Mesenchymal stem cell (in vitro differentiated cells and primary cell): Measurements from ENCODE around the gene DHX16.

Experiments
- DNase-seq: peaks from one replicate; pipeline ENCODE4 v3.0.0-alpha.2; 2013
- H2AFZ ChIP-seq: one replicate; pipeline ENCODE4 v1.6.1; 2013; ENCODE audit warnings: low read depth, mild to moderate bottlenecking, control low read depth, inconsistent platforms, low read length, moderate library complexity
- H2AK5ac ChIP-seq: 2 replicates; pipeline ENCODE4 v1.6.1; 2013; ENCODE audit warnings: low read length, moderate library complexity, mild to moderate bottlenecking, inconsistent platforms; ENCODE audit not compliant: severe bottlenecking
- H2BK120ac ChIP-seq: one replicate; pipeline ENCODE4 v1.6.1; 2013; ENCODE audit warnings: low read depth, mild to moderate bottlenecking, inconsistent platforms, low read length, moderate library complexity
- H2BK12ac ChIP-seq, 2 experiments: one replicate each; pipeline ENCODE4 v1.6.1; 2013; ENCODE audit warnings: inconsistent platforms in 2 of 2, low read length in 2 of 2, mild to moderate bottlenecking in 2 of 2, moderate library complexity in 2 of 2, control low read depth in 1 of 2
- H2BK15ac ChIP-seq: one replicate; pipeline ENCODE4 v1.6.1; 2013; ENCODE audit warnings: mild to moderate bottlenecking, low read depth, inconsistent platforms; ENCODE audit not compliant: poor library complexity, severe bottlenecking
- H2BK5ac ChIP-seq: 2 replicates; pipeline ENCODE4 v1.6.1; 2013; ENCODE audit warnings: low read depth, mild to moderate bottlenecking, low read length, control low read depth, inconsistent platforms; ENCODE audit not compliant: poor library complexity, severe bottlenecking
- H3K14ac ChIP-seq, 2 experiments: one replicate each; pipeline ENCODE4 v1.6.1; 2013; ENCODE audit warnings: inconsistent platforms in 2 of 2, low read length in 2 of 2, control low read depth in 1 of 2, mild to moderate bottlenecking in 1 of 2, moderate library complexity in 1 of 2
- H3K18ac ChIP-seq, 2 experiments: one replicate each; pipeline ENCODE4 v1.6.1; 2013; ENCODE audit warnings: inconsistent platforms in 2 of 2, low read length in 2 of 2, control low read depth in 1 of 2, low read depth in 1 of 2, mild to moderate bottlenecking in 1 of 2
- H3K23ac ChIP-seq, 2 experiments: one replicate each; pipeline ENCODE4 v1.6.1; 2013; ENCODE audit warnings: inconsistent platforms in 2 of 2, low read length in 2 of 2, mild to moderate bottlenecking in 2 of 2, moderate library complexity in 2 of 2, control low read depth in 1 of 2
- H3K27ac ChIP-seq: 2 replicates; pipeline ENCODE4 v1.5.1; 2013; ENCODE audit warnings: mild to moderate bottlenecking, moderate library complexity, low read length, control low read depth, inconsistent platforms; ENCODE audit not compliant: poor library complexity, severe bottlenecking
- H3K27me3 ChIP-seq, 2 experiments: 2 replicates each; pipeline versions ENCODE4 v1.6.1 to v1.7.0; 2013; ENCODE audit warnings: low read length in 2 of 2, mild to moderate bottlenecking in 2 of 2, moderate library complexity in 2 of 2, control low read depth in 1 of 2, inconsistent platforms in 1 of 2; ENCODE audit not compliant: control insufficient read depth in 1 of 2, insufficient read depth in 1 of 2
- H3K36me3 ChIP-seq, 2 experiments: 2 replicates each; pipeline versions ENCODE4 v1.6.1 to v1.7.0; 2013; ENCODE audit warnings: low read length in 2 of 2, control low read depth in 1 of 2, inconsistent platforms in 1 of 2, low read depth in 1 of 2, mild to moderate bottlenecking in 1 of 2; ENCODE audit not compliant: insufficient read depth in 2 of 2, control insufficient read depth in 1 of 2
- H3K4ac ChIP-seq, 2 experiments: one replicate each; pipeline ENCODE4 v1.6.1; 2013; ENCODE audit warnings: inconsistent platforms in 2 of 2, low read length in 2 of 2, mild to moderate bottlenecking in 2 of 2, moderate library complexity in 2 of 2, control low read depth in 1 of 2, low read depth in 1 of 2
- H3K4me1 ChIP-seq: 2 replicates; pipeline ENCODE4 v1.6.1; 2013; ENCODE audit warnings: low read depth, low read length, control low read depth; ENCODE audit not compliant: control insufficient read depth, insufficient read depth
- H3K4me2 ChIP-seq: 2 replicates; pipeline ENCODE4 v1.6.1; 2013; ENCODE audit warnings: low read length, mild to moderate bottlenecking, inconsistent platforms; ENCODE audit not compliant: poor library complexity, severe bottlenecking
- H3K4me3 ChIP-seq, 2 experiments: 2 replicates each; pipeline versions ENCODE4 v1.5.1 to v1.7.0; 2013; ENCODE audit warnings: low read length in 2 of 2, mild to moderate bottlenecking in 2 of 2, control low read depth in 1 of 2, low read depth in 1 of 2; ENCODE audit not compliant: insufficient read depth in 1 of 2
- H3K79me1 ChIP-seq: replicated peaks from 2 replicates; pipeline ENCODE4 v1.6.1; 2013; ENCODE audit warnings: mild to moderate bottlenecking, control low read depth, low read length, inconsistent platforms; ENCODE audit not compliant: poor library complexity, severe bottlenecking
- H3K9ac ChIP-seq: 2 replicates; pipeline ENCODE4 v1.7.0; 2013; ENCODE audit warnings: mild to moderate bottlenecking, low read length, moderate library complexity
- H3K9me3 ChIP-seq: 2 replicates; pipeline ENCODE4 v1.7.0; 2013; ENCODE audit warnings: mild to moderate bottlenecking, low read length; ENCODE audit not compliant: control insufficient read depth
- H4K8ac ChIP-seq: one replicate; pipeline ENCODE4 v1.6.1; 2013; ENCODE audit warnings: inconsistent platforms, mild to moderate bottlenecking, low read length, moderate library complexity
- H4K91ac ChIP-seq: one replicate; pipeline ENCODE4 v1.6.1; 2013; ENCODE audit warnings: mild to moderate bottlenecking, low read length, inconsistent platforms
- WGBS: methylation state at CpG from one replicate; pipeline ENCODE4 v1.1.7; 2013; ENCODE audit warnings: mixed read lengths; 5-methylcytosine and 5-hydroxymethylcytosine counted together

DHX16 gene

DNA sequence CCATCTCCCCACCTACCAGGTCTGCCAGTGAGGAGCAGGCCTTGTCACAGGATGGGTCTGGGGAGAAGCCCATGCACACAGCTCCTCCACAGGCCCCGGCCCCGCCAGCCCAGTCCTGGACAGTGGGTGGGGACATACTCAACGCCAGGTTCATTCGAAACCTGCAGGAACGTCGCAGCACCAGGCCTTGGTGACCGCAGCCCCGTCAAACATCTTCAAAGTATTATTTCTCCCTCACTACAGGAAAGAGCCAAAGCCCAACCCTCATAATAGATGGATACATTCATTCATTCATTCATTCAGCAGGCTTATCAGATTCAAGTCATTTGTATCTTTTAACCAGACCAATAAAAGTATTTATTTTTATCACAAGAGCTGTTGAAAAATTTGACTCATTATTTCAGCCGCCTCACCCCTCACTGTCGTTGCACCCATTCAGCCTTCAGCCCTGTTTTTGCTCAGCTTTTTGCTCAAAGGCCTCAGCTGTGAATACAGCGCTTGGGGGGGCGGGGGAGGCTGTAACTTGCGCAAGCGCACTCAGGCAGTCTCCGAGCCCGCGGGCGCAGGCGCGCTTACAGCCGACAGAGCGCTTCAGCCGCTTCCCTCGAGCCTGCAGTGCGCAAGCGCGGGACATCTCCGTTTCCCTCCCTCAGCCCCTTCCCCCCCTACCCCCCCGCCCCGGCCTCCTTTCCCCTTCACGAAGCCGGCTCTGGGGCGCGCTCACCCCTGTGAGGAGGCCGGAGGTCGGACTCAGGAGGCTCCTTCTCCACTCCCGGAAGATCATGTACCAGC, 26.2 kb downstream of the DHX16 start, which contains the start of gene C6orf136:
C6orf136 (plus strand) TSS at position 684 of the 792 bp plus-strand sequence; CDS start at position 783, 99 bp downstream.
- peaks cover 34 to 51% of the 10 kb centered on the region in 2 experiments for H3K36me3 ChIP-seq
- H4K8ac ChIP-seq = peak within 1 kb of the TSS; percentile 93
- peaks cover 3% of the 10 kb centered on the region for H3K4me1 ChIP-seq
- peak within 1 kb of the TSS; percentile 87 to 97 for H3K18ac ChIP-seq
- H3K4ac ChIP-seq = peak within 1 kb of the TSS; percentile 67 to 77
- 28% methylated on average over 22 of the region's 37 CpGs for WGBS
- H2BK5ac ChIP-seq = peak within 1 kb of the TSS; percentile 97
- H2AFZ ChIP-seq = peak within 1 kb of the TSS; percentile 83
- peak within 1 kb of the TSS in 1 of 2 experiments; percentile 45 for H2BK12ac ChIP-seq
- DNase-seq = peak; percentile 92
- H3K27me3 ChIP-seq = no peaks in the 10 kb centered on the region
- peaks cover 32% of the 10 kb centered on the region for H3K79me1 ChIP-seq
- H2BK15ac ChIP-seq = peak within 1 kb of the TSS; percentile 33
- peak within 1 kb of the TSS; percentile 84 for H3K27ac ChIP-seq
- H2AK5ac ChIP-seq = no peak within 1 kb of the TSS
- H3K9ac ChIP-seq = peak within 1 kb of the TSS; percentile 91
- peak within 1 kb of the TSS; percentile 93 to 99 for H3K4me3 ChIP-seq
- peak within 1 kb of the TSS in 1 of 2 experiments; percentile 66 for H3K14ac ChIP-seq
- H4K91ac ChIP-seq = peak within 1 kb of the TSS; percentile 80
- peak within 1 kb of the TSS; percentile 78 for H2BK120ac ChIP-seq
- no peaks in the 10 kb centered on the region for H3K9me3 ChIP-seq
- peak within 1 kb of the TSS; percentile 68 for H3K4me2 ChIP-seq
- H3K23ac ChIP-seq = peak within 1 kb of the TSS in 1 of 2 experiments; percentile 24

DNA sequence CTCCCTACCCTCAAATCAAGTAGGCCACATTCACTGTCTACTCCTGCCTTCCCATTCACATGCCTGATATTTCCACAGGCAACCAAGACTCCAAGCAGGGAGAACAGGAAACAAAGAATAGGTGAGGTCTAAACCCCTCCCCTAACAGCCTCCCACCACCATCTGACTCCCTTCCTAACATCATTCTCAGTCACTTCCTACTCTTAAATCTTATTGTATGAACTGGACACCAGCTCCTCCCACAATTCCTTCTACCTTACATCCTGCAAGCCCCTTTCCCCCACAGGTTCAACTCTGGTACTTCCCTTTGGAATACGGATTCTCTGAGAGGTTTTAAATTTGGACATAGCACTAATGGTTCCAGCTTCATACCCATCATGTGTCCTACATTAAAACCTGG, 26.8 kb downstream of the DHX16 start:
- H2AFZ ChIP-seq = no peak overlapping the region
- no peak overlapping the region for H2BK120ac ChIP-seq
- H3K4me2 ChIP-seq = no peak overlapping the region
- peaks cover 37% of the 10 kb centered on the region for H3K79me1 ChIP-seq
- H2AK5ac ChIP-seq = no peak overlapping the region
- H2BK5ac ChIP-seq = no peak overlapping the region
- no peak overlapping the region for H2BK12ac ChIP-seq
- H3K14ac ChIP-seq = no peak overlapping the region
- H3K4me3 ChIP-seq = peak overlapping the region in 1 of 2 experiments; percentile 58
- no peak overlapping the region for H4K8ac ChIP-seq
- peak overlapping the region; percentile 75 for H3K9ac ChIP-seq
- no peak for DNase-seq
- no peak overlapping the region for H3K23ac ChIP-seq
- H2BK15ac ChIP-seq = no peak overlapping the region
- 93% methylated on average over 1 of the region's 1 CpG for WGBS
- no peak overlapping the region for H3K27ac ChIP-seq
- no peak overlapping the region for H3K18ac ChIP-seq
- H3K27me3 ChIP-seq = no peaks in the 10 kb centered on the region
- H4K91ac ChIP-seq = no peak overlapping the region
- no peaks in the 10 kb centered on the region for H3K9me3 ChIP-seq
- peaks cover 3% of the 10 kb centered on the region for H3K4me1 ChIP-seq
- H3K4ac ChIP-seq = no peak overlapping the region
- H3K36me3 ChIP-seq = peaks cover 35 to 51% of the 10 kb centered on the region in 2 experiments

DNA sequence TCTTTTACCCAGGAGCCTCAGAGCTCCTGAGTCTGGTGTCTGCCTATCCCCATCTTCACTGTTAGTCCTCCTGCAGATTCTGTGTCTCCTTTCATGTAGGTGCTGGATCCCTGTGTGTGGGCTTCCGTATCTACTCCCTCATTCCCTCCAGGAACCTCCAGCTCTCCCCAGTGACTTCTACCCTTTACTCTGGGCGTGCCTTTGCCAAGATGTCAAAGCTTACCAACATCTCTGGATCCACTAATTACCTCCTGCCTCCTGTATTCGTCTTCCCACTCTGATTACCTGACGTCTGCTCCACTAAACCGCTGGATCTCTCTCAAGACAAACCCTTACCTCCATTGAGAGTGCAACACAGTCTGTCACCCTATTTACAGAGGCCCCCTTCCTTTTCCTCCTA, 28.0 kb downstream of the DHX16 start:
- Histone ChIP-seq H3K9ac (no peak overlapping the region), H3K27me3 (no peaks in the 10 kb centered on the region), H3K27ac (no peak overlapping the region), H3K14ac (no peak overlapping the region), H4K8ac (no peak overlapping the region), H3K4ac (no peak overlapping the region), H3K4me1 (peaks cover 3% of the 10 kb centered on the region), H3K79me1 (peaks cover 43% of the 10 kb centered on the region), H3K18ac (no peak overlapping the region), H3K4me2 (no peak overlapping the region), H2AK5ac (no peak overlapping the region), H2BK120ac (no peak overlapping the region), H4K91ac (no peak overlapping the region), H2BK12ac (no peak overlapping the region), H2BK5ac (no peak overlapping the region), H3K4me3 (no peak overlapping the region), H3K9me3 (no peaks in the 10 kb centered on the region), H3K23ac (no peak overlapping the region), H3K36me3 (peaks cover 43 to 59% of the 10 kb centered on the region in 2 experiments), H2BK15ac (no peak overlapping the region), H2AFZ (no peak overlapping the region)
- WGBS = 86% methylated on average over 5 of the region's 5 CpGs
- no peak for DNase-seq

DNA sequence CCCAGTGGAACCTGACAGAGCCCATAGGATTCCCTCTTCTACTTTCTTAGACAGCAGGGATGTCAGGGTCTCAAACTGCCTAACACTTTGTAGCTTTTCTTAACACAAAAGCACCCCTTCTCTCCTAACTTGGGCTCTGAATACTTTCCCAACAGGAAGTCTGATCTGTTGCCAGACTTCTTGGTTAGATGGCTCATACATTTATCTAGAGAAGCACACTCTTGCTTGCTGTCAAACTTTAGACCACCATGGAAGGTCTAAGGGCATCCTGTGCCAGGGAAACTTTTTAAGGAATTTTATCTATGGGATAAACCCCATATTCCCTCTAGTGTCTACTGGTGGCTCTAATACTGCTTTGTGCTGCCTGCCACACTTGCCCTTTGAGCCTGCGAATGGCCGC, 29.1 kb downstream of the DHX16 start:
- Histone ChIP-seq H2AK5ac (no peak overlapping the region), H3K36me3 (peaks cover 46 to 59% of the 10 kb centered on the region in 2 experiments), H3K27me3 (no peaks in the 10 kb centered on the region), H2BK12ac (no peak overlapping the region), H2AFZ (no peak overlapping the region), H4K8ac (no peak overlapping the region), H3K9me3 (no peaks in the 10 kb centered on the region), H2BK5ac (no peak overlapping the region), H3K9ac (peak overlapping the region; percentile 4), H3K4ac (no peak overlapping the region), H3K79me1 (peaks cover 38% of the 10 kb centered on the region), H3K4me1 (peaks cover 3% of the 10 kb centered on the region), H2BK120ac (no peak overlapping the region), H3K14ac (no peak overlapping the region), H3K23ac (no peak overlapping the region), H2BK15ac (no peak overlapping the region), H4K91ac (no peak overlapping the region), H3K4me2 (no peak overlapping the region), H3K18ac (no peak overlapping the region), H3K27ac (no peak overlapping the region), H3K4me3 (no peak overlapping the region)
- 100% methylated on average over 2 of the region's 2 CpGs for WGBS
- DNase-seq = no peak
